Activated gamma-delta T cell treated with anti-CD3 and anti-CD28 coated beads, Interleukin-2, amount 50 U/mL, for 16 hours (primary cell): ENCODE data around the gene TSPAN19.
"Not testable (repeated sequence)": the region's sequence is repeated elsewhere in the genome, so short reads cannot be mapped to it uniquely, and the experiment has no call there.

ENCODE experiments used
- DNase-seq: peaks from one replicate; pipeline ENCODE4 v3.0.0-alpha.2; 2020; ENCODE audit warnings: low read depth

TSPAN19 gene

DNA sequence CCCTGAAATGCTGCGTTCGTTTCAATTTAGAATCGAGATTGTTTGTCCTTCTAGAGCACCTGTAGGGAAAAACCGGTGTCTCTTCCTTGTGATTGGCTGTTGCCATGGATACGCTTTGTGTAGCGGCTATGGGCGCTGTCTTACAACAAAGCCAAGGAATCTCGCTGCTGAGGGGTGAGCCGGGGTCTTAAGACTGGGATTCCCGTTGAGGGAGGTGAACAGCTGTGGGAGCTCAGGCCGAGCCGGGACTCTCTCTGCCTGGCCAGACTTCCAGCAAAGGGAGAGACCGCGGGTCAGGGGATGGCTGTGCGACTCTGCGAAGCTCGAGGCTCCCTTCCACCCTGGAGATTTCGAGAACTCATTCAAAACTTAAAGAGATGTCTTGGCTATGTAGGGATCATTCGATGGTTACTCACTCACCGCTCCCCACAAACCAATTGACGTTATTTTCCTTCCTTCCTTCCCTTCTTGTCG, at the start of gene TSPAN19, which contains the start of gene LRRIQ1:
Gene TSPAN19 (minus strand): TSS at position 44 of the 474 bp plus-strand sequence. CDS start 6,331 bp downstream, outside the sequence.
Gene LRRIQ1 (plus strand): TSS at position 118 of the 474 bp plus-strand sequence. CDS start 1,826 bp downstream, outside the sequence.
- DNase-seq = no peak

DNA sequence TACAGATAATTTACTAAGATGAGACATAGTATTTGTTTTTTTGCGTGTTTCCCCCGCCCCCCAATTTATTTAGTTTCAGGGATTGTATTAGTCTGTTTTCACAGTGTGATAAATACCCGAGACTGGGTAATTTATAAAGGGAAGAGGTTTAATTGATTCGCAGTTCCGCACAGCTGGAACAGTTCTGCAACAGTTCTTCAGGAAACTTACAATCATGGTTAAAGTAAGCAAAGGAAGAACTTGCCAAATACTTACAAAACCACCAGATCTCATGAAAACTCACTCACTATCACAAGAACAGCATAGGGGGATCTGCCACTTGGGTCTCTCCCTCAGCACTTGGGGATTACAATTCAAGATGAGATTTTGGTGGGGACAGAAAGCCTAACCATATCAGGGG, 49.0 kb upstream of the TSPAN19 start:
- DNase-seq = no peak

DNA sequence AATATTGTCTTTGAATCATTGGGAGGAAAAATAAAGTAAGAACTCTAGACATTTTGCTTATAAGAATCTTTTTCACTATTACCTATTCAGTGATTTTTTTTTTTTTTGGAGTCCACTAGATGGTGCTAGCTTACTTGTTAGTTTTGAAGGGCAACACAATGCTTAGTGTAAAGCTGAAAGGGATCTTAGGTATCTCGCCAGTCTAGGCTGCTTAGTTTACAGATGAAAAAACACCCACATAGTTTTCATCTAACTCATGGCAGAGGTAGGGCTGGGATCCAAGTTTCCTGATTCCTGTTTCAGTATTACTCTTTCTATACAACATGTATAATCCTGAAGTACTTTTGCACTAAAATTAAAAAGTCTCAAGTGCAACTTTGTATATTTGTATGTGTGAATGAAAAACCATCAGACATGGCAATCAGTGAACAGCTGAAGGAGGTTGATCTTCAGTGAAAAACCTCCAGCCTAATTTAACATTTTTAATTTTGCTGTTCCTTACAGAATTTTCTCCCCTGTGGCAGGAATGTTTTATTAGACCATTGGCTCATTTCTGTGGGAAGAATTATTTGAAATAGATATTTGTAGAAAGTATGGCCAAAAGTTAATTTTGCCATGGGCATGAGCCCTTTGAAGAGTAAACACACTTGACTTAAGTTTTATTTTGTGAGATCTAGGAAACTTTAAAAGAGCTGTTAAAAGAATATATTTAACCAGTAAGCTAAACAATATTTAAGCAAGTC, 40.8 kb upstream of the TSPAN19 start:
- DNase-seq = no peak

DNA sequence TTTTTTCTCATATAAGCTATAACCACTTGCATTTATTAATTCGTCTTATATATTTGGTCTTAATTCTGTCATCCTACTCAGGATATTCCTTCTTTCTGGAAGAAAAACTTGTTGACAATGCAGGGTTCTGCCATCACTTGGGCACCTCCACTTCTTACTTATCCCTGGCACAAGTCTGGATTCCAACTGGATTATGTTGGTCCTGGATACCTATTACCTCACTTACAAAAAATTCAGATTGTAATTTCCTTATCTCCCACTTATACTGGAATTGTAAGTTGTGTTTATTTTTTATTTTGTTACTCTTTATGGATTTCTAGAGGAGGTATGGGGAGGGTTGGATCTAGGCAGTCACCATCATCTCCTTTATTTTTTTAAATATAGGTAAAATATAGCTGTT, 36.7 kb upstream of the TSPAN19 start:
- DNase-seq = no peak

DNA sequence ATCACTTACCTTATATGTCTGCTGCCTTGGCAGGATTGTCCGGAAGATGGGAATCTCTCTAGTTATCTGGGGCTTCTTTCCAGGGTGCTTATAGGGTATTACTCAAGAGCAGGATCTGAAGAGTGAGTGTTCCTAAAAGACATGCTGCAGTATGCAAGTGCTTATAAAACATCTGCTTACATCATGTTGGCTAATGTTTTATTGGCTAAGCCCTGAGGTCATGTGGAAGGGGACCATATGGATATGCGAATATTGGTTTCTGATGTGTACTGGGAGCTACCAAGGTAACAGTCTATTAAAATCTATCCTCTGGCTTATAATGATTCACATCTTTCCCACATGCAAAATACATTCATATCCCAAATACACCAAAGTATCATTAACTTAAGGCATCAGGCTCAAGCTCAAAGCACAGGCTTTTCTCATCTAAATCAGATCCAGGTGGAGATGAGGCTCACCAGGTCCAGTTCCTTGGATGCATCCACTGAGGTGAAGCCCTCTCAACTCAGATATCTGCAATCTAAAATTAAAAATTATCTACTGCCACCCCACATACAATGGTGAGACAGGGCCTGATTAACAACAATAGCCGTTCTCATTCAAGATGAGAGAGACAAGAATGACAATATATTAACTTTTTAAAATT, 29.9 kb upstream of the TSPAN19 start:
- DNase-seq = no peak

DNA sequence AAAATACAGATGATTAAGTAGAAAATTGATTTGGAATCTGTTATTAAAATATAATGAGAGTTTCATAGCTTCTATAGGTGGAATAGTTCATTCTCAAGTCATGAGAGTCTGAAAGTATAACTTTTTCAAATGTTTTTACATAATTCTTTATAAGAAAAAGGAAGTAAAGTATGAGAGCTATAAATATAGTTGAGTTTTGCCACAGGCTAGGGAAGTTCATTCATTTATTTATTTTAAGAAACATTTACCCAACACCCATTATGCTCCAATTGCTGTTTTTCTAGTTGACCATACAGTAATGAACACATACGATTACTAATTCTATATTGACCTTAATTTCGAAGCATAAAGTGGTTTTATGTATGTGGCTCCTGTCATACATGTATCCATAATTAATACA, 24.8 kb upstream of the TSPAN19 start:
- no peak for DNase-seq

DNA sequence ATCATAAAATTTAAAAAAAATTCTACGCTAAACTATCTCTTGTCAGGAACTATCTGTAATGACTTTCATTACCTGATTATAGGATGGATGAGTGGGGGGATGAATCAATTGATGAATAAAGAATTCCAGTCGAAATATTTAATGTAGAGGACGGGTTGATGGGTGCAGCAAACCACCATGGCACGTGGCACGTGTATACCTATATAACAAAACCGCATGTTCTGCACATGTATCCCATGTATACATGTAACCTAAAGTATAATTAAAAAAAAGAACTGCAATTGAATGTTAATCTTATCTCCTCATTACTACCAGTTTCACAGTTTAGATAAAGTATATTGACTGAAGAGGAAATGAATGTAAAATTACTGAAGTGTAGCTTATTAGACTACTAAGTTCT, 23.5 kb upstream of the TSPAN19 start:
- DNase-seq = no peak

DNA sequence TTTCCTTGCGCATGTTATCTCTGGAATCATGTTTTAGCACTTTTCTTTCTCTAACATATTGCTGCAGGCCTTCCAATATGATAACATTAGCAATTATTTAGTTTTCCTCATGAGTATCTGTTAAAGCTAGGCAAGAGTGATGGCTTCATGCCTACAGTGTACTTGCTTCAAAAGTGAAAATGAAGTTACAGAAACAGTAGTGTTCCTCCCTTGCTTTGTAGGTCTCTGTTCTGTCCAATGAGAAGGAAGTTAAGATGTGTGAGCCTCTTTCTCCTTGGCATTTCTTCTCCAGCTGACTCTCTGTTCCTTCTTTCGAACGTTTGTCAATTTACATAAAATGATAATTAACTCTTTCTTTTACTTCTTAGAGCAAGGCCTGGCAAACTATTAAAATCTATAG, 22.3 kb upstream of the TSPAN19 start:
- DNase-seq = no peak

DNA sequence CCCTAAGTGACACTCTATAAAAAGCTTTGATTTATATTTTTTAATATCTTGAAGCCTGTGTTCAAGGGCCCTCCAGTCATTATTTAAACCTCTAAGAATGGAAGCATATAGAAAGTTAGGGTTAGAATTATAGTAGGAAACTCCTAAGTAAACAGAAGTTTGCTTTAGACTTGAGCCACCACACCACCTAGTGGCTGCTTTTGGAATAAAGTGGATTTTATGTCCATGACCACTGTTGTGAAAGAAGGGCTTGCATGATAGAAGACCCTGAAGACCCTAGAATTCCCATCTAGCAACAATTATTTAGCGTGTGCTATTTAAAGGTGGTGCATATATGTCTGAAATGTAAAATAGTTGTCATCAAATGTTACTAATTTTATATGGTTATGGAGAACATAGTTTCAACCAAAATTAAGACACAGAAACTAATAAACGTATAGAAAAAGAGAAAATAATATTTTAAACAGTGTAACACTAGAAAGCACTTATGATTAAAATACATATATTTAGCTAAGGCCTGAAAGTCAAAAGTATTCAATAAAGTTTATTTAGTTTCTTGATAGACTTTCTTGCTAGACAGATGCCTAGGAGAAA, 21.4 kb upstream of the TSPAN19 start:
- DNase-seq = no peak

DNA sequence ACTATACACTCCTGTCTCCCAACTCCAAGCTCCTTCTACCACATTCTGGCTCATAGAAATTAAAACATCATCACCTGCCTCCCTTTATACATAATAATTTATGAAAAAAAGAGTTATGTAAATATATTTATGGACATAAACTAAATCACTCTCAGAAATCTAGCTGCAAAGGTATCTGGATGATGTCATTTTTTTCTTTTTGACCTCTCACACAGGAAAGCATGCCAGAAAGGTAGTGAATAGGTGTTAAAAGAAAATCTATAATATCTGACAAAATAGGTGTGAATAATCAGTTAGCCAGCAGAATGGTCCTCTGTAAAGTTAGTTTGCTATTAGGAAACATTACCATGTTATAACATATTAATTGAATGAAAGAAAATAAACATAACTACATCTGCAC, 7.8 kb upstream of the TSPAN19 start:
- DNase-seq = no peak

DNA sequence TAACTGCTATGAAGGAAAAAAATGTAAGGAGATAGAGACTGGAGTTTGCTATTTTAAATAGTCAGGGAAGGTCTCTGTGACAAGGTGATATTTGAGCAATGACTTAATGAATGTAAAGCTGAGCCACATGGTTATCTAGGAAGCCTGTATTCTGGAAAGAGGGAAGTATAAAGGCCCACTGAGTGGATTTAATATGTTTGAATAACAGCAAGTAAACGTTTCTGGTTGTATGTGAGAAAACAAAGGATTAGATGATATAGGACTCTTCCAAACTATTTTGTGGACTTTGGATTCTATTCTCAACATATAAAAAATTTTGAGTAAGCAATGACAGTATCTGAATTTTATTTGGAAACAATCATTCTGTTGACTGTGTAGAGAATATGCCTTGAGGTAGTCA, 5.3 kb upstream of the TSPAN19 start:
- no peak for DNase-seq

DNA sequence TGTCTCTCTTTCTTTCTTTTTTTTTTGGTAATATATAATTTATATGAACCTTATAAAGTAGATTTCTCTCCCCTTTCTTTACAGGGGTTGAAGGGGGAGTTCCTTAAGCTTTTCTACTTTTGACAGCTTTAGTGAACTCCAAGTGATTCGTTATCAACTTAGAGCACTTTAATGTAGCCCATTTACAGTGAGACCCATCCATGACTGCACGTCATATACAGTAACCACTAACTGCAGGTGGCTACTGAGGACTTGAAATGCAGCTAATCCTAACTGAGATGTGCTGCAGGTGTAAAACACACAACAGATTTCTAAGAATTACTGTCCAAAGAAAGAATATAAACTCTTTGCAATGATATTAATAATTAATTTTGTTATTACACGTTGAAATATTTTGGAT, 656 bp upstream of the TSPAN19 start:
- no peak for DNase-seq

DNA sequence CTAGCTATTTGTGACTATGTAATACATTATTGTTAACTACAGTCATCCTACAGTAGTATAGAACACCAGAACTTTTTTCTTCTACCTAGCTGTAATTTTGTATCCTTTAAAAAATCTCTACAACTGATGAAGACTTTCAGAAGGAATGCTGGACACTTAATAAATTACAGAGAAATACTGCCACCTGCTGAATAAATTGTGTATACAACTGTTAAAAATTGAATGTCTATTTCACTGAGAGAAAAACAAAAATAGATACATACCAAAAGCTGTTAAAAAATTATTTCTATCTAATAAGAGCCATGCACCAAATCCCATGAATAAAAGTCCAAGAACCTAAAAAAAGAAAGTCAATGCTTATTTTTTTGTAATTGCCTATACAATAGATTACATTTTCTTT, 6.6 kb downstream of the TSPAN19 start:
- DNase-seq = no peak

DNA sequence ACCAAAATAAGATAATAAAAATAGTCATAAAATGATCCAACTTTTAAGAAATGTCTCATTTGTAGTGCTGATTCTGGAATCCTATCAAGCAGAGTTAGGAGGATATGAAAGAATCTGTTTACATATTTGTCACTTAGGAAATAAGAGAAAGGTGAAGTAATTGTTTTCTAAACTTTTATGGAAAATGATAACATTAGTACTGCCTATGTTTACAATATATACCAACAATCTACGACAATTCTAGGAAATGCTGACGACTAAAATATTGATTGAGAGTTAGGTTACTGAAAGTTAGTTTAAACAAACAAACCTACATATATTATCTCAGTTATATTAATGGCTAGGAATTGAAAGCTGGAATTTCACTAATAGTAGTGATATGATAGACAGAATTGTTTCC, 18.0 kb downstream of the TSPAN19 start:
- no peak for DNase-seq

DNA sequence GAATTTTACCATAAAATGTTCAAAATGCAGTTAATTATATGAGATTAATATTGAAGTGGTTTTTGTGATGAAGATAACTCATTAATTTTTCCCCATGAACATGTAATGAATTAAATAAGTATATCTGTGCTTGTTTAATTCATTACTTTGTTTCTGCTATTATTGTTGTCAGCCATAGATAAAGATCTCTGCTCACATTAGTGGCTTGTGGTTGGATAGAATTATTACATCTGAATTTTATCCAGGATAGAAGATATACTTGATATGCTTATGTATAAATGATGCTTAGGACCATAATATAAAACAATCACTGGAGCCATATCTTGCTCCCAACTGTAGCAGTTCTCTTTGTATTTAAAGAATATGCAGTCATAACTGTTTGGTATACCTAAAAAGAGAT, 18.5 kb downstream of the TSPAN19 start:
- no peak for DNase-seq

DNA sequence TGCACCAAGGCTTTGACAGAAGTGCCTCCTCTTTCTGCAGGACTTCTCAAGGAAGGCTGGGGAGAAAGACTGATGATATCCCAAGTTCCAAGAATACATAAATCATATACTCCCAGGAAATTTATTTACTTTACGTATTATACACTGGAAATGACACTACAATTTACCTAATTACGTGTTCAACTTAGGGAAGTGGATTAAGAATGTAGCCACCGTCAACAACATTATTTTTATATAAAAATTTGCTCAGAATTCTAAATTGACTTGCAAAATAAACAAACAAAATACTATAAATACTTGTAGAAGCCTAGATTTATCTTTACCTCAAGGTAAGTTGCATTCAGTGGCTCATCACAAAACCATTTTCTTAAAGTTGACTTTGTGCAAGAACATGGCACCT, 18.9 kb downstream of the TSPAN19 start:
- no peak for DNase-seq

DNA sequence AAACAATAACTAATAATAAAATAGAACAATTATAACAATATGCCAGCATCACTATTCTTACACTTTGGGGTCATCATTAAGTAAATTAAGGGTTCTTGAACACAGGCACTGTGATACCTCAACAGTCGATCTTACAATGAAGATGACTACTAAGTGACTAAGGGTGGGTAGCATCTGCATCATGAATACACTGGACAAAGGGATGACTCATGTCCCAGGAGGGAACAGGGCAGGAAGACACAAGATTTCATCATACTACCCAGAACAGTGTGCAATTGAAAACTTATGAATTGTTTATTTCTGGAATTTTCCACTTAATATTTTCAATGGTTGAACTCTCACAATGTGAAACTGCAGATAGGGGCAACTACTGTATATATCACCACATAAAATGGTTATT, 19.7 kb downstream of the TSPAN19 start:
- DNase-seq = no peak

DNA sequence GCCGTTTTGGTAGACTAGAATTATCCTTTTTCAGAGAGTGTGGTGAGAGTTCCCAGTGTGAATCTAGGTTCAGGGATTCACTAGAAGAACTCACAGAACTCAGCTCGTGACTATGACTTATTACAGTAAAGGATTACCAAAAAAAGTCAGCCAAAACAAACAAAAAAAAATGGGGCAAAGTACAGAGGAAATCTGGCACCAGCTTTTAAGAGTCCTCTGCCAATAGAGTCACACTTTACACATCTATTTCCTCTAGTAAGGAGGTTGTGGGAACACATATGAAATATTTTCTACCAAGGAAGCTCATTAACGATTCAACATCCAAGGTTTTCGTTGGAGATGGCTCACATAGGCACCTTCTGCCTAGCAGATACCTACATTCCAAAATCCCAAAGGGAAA, 28.2 kb downstream of the TSPAN19 start:
- DNase-seq = no peak

DNA sequence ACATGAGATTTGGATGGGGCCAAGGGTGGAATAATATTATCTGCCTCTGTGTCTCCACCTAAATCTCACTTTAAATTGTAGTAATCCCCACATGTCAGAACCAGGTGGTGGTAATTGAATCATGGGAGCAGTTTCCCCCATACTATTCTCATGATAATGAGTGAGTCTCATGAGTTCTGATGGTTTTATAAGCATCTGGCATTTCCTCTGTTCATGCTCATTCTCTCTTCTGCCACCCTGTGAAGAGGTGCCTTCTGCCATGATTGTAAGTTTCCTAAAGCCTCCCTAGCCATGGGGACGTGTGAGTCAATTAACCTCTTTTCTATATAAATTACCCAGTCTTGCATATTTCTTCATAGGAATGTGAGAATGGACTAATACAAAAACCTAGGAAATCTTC, 29.9 kb downstream of the TSPAN19 start:
- DNase-seq = no peak

DNA sequence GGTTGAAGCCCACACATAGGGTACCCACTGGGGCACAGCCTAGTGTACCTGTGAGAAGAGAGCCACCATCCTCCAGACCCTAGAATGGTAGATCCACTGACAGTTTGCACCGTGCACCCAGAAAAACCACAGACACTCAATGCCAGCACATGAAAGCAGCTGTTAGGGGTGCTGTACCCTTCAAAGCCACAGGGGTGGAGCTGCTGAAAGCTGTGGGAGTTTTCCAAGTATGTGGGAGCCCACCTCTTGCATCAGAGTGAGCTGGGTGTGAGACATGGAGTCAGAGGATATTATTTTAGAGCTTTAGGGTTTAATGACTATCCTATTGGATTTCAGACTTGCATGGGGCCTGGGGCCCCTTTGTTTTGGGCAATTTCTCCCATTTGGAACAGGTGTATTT, 30.5 kb downstream of the TSPAN19 start:
- DNase-seq = no peak

DNA sequence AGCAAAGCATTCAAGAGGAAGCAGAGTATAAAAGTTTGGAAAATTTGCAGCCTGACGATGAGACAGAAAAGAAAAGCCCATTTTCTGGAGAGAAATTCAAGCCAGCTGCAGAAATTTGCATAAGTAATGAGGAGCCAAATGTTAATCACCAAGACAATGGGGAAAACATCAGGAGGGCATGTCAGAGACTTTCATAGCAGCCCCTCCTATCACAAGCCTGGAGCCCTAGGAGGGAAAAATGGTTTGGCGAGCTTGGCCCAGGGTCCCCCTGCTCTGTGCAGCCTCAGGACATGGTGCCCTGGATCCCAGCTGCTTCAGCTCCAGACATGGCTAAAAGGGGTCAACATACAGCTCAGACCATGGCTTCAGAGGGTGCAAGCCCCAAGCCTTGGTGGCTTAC, 31.0 kb downstream of the TSPAN19 start:
- DNase-seq = not testable (repeated sequence)

DNA sequence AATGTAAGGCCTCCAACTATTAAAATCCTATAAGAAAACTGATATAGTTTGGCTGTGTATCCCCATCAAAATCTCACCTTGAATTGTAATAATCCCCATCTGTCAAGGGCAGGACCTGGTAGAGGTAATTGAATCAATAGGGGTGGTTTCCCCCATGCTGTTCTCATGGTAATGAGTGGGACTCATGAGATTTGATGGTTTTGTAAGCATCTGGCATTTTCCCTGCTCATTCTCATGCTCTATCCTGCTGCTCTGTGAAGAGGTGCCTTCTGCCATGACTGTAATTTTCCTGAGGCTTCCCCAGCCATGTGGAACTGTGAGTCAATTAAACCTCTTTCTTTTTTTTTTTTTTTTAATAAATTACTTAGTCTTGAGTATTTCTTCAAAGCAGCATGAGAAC, 31.9 kb downstream of the TSPAN19 start:
- DNase-seq = no peak

DNA sequence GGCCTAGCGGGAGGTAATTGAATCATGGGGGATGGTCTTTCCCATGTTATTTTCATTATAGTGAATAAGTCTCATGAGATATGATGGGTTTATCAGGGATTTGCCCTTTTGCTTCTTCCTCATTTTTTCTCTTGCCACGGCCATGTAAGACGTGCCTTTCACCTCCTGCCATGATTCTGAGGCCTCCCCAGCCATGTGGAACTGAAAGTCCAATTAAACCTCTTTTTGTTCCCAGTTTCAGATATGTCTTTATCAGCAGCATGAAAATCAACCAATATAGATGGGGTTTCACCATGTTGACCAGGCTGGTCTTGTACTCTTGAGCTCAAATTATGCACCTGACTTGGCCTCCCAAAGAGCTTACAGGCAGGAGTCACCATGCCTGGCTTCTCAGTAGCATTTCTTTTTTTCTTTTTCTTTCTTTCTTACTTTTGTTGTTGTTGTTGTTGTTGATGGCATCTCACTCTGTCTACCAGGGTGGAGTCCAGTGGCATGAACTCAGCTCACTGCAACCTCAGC, 33.2 kb downstream of the TSPAN19 start:
- DNase-seq = no peak
